GM21381 (cell line): ENCODE measurements around the gene NRROS.
A peak's percentile ranks its signal among the peaks of the same experiment; 100 is the strongest.
"Not testable (repeated sequence)": the region's sequence is repeated elsewhere in the genome, so short reads cannot be mapped to it uniquely, and the experiment has no call there.

Source experiments
- ATAC-seq: cut with Tn5 transposase; IDR thresholded peaks from one replicate; pipeline ENCODE4 v1.9.1; 2021; ENCODE audit warnings: mild to moderate bottlenecking, moderate library complexity; ENCODE audit not compliant: unreplicated experiment

The NRROS gene

DNA sequence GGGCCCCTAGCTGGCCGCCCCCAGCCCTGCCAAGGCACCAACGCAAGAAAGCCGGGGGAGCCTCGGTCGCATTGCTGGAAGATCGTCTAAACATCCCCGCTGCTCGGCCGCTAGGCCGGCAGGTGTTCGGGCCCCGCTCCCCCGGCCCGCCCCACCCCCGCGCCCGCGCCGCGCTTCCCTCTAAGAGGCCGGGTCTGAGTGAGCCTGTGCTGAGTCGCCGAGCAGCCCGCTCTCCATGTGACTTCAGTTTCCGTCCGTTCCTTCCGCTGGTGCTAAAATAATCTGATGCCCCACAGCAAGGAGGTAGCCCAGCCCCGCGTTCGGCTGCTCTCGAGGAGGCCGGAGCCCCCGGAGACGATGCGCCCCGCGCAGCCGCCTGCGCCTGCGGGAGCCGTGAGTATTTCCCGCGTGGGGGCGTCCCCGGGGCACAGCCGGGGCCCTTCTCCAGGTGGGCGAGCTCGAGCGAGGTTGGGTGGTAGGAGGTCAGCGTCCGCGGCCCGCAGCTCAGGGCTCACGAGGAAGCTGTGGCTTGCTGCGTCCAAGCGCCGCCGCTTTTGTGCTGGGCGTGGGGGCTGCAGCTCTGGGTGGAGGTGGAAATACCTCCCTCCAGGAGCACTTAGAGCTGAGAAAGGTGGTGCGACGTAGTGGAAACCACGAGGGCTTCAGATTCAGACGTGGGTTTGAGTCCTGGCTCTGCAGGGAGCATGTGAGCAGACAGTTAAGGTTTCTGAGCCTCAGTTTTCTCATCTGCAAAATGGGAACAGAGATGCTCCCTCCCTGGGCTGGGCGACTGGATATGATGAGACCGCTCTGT, at the start of gene NRROS:
TSS of gene NRROS (plus strand) at position 212 of the 814 bp plus-strand sequence. CDS start 14,846 bp downstream, outside the sequence.
- ATAC-seq, result peak; percentile 33

DNA sequence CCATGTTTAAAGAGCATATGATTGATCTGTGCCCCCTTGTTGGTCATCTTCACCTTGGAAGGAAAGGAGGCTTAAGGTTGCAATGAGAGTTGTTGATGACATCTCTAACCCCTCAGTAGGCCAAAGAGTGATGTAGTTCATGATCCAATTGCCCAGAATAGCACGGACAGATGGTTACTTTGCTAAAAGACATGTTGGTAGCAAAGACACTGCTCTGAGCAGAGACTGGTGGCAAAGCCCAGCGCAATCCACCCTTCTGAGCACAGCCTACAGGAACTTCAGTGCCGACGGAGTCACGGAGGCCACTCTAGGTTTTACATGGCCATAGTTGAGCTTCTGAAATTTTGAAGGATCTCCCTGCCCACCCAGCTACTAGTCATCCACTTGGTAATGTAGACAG, 49.2 kb upstream of the NRROS start:
- ATAC-seq, result no peak

DNA sequence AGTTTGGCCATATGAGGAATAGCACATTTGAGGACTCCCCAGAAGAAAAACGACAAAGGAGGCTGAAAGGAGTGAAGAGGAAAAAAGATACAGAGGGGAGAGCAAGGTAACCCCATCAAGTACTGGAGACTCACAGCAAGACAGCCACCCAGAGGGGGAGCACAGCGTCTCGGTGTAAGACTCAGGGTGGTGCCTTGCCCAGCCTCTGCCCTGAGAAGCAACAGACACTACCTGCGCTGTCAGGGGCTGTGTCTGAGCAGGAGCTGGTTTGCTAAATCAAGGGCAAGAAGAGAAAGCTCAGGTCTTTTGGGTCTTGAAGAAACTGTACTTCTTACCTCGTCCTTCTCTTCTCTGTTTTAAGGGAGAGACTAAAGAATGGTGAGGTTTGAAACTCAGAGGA, 43.1 kb upstream of the NRROS start:
- no peak for ATAC-seq

DNA sequence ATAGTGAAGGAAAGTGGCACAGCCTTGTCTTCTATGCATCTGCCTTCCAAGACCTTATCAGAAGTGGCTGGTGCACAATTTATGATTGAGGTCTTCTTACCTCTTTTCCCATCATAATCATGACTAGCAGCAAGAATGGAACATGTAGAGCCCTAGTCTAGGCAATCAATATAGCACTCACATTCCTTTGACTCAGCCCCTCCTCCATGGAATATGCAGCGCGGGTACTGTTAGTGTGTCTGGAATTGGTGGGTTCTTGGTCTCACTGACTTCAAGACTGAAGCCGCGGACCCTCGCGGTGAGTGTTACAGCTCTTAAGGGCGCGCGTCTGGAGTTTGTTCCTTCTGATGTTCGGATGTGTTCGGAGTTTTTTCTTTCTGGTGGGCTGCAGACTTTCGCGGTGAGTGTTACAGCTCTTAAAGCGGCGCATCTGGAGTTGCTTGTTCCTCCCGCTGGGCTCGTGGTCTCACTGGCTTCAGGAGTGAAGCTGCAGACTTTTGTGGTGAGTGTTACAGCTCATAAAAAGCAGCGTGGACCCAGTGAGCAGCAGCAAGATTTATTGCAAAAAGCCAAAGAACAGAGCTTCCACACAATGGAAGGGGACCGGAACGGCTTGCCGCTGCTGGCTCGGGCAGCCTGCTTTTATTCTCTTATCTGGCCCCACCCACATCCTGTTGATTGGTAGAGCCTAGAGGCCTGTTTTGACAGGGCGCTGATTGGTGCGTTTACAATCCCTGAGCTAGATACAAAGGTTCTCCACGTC, 41.3 kb upstream of the NRROS start:
- ATAC-seq, result not testable (repeated sequence)

DNA sequence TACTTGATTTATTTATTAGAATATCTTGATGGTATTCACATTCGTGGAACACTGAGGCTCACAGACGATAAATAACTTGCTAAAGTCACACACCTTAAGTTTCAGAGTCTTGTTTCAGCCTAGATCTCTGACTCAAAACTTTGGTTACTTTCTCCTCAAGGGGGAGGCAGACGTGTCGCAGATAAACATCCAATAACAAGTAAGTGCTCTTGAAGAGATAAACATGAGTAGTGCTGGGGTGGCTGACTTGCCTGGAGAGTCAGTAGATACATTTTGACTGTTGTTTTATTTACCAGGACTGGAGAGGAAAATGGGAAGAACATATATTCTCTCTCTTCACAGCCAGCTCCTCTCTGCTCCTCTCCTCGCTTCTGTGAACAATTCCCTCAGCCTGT, 39.8 kb upstream of the NRROS start:
- no peak for ATAC-seq

DNA sequence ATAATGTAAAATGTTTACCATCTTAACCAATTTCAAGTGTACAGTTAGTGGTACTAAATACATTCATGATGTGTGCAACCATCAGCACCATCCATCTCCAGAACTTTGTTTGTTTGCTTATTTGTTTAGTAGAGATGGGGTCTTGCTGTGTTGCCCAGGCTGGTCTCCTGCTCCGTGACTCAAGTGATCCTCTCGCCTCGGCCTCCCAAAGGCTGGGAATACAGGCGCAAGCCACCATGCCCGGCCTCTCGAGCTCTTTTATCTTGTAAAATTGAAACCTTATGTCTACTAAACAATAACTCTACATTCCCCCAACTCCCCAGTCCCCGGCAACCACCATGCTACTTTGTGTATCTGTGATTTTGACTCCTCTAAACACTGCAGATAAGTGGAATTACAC, 39.1 kb upstream of the NRROS start:
- ATAC-seq, result no peak

DNA sequence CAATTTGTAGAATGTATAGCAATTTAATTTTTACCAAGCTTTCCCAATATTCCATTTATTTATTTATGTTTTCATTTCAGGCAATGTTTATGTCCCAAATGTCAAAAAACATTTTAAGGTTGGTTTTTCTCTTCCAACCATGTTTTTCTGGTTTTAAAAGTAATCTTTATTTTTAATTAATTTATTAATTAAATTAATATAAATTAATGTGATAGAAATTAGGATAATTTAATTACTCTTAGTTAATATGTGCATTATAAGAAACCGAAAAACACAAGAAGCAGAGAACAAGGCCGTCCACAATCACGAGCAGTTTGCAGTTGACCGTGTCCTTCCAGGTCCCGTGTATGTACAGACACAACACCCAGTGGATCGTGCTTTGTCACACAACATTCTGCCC, 36.8 kb upstream of the NRROS start:
- ATAC-seq, result no peak

DNA sequence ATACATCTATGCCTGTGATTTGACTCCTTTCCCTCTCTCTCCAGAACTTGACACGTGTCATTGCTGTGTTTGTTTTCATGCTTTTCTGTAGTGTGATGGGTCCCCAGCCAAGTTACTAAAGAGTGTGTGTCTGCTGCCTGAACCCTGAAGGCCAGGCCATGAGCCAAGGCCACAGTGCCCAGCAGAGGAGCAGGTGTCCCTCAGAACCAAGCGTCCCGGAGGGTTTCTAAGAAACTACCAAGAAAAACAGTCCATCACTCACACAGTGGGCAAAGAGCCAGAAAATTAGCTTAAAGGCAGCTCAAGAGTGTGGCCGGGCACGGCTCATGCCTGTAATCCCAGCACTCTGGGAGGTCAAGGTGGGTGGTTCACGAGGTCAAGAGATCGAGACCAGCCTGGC, 35.8 kb upstream of the NRROS start:
- ATAC-seq, result no peak

DNA sequence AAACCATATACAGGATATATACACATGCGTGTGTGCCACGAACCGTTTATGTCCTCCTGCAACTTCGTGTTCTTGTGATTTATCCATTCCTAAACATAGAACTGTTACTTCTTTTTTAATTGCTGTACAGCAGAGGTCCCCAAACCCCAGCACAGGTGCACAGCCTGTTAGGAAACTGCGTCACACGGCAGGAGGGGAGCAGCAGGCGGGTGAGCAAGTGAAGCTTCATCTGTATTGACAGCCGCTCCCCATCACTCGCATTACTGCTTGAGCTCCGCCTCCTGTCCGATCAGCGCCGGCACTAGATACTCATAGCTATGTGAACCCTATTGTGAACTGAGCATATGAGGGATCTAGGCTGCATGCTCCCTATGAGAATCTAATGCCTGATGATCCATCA, 34.9 kb upstream of the NRROS start:
- ATAC-seq, result no peak

DNA sequence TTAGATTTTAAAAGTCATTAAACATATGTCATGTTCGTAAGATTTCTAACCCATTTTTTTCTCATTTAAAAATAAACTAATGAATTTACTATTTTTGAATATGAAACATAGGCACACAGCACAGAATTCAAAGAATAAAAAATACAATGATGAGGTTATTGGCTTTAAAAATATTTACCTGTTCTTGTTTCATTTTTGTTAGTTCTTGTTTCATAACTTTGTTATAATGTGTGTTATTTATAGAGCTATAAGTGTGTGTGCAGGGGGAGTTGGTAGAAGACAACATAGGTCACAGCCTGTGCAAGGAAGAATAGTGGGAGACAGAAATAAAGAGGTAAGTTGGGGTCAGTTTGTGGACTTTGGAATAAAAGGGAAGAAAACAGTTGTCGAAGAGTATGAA, 30.8 kb upstream of the NRROS start:
- no peak for ATAC-seq

DNA sequence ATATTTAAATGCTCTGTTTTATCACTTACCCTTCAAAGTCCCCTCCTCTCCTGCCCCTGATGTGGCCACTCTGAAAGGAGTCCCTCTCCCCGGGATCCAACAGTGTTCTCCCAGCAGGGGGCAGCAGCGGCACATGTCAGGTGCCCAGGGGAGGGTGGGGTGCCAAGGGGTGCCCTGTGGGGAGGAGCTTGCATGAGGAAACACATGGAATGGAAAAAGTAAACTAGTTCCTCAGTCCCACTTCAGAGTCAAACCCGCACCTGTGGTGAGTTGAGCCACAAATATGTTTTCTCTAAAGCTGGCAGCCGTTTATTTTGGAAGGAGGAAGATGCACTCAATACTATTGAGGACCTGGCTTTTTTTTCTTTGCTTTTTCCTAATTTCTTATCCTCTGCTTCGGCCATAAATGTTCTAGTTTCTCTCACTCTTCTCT, 30.1 kb upstream of the NRROS start:
- ATAC-seq, result peak; percentile 82

DNA sequence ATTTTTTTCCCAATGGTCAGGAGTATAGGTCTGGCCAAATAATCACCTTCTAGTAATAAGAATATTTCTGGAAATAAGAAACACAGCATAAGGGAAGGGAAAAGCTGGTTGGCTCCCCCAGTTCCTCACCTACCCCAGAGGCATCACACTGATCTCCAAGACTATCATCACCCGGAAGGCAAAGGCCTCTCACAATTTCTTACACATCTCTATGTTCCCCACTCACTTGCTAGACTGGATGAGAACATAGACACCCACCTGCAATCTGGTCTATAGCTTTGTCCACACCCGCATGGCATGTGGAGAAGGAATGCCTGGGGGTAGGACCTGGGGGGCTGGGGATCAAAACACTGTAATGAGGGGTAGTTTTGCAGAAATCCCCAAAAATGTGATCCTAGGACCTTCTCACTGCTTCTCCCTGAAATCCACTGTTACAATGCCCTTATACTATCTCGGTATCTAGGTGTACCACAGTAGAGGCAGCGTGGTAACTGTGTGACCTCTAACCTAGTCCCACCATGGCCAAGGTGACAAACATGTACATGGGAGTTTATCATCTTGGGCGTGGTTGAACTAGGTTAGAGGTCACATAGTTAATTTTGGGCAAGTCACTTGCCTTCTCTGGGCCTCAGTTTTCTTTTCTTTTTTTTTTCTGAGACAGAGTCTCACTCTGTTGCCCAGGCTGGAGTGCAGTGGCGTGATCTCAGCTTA, 29.5 kb upstream of the NRROS start:
- no peak for ATAC-seq

DNA sequence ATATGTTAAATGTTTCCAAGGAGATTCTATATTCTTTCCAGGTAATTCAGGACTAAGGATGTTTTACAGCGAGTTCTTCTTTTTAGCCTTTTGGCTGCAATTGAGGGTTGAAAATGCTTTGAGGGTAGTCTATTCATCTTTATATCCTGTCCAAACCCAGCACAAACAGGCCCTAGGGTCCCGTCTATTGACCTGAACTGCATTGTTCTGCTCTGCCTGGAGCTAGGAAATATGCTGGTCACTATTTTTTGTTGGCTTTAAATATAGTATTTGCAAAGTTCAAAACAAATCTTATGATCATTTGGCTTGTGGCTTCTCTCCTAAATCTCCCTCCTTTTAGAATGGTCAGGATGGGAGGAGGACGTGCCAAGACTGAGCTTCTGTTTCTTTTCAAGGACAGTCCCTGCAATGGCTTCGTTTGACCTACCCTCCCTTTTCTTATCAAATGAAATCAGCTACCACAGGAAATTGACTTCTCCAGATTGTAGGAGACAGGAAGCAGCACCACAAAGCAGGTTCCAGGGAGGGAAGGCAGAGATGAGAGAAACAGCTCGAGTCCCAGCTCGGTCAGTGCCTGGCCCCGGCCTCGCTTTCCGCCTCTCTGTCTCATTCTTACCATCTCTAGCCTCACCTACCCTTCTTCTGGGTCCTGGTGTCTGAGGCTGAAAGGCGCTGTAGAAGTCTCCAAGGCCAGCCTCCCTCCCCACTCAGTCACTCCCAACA, 27.6 kb upstream of the NRROS start:
- ATAC-seq, result no peak

DNA sequence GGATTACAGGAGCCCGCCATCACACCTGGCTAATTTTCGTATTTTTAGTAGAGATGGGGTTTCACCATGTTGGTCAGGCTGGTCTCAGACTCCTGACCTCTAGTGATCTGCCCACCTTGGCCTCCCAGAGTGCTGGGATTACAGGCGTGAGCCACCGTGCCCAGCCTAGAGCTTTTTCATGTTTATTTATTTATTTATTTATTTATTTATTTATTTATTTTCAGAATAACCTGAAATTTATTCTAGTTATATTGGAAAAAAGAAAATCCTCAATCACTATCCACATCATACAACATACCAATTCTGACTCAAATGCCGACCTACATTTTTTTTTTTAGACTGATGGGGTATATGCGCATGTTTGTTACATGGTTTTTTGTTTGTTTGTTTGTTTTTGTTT, 24.3 kb upstream of the NRROS start:
- ATAC-seq, result not testable (repeated sequence)

DNA sequence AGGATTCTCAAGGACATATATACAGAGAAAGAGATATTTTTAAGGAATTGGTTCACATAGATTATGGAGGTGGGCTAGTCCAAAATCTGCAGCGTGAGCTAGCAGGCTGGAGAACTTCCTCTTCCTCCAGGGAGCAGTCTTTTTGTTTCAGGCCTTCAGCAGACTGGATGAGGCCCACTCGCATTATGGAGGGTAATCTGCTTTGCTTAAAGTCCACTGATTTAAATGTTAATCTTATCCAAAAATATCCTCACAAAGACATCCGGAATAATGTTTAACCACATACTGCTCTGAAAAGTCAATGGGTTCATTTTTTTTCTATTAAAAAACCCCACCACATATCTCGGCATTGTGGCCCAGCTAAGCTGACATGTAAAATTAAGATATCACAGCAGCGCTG, 22.2 kb upstream of the NRROS start:
- ATAC-seq, result no peak

DNA sequence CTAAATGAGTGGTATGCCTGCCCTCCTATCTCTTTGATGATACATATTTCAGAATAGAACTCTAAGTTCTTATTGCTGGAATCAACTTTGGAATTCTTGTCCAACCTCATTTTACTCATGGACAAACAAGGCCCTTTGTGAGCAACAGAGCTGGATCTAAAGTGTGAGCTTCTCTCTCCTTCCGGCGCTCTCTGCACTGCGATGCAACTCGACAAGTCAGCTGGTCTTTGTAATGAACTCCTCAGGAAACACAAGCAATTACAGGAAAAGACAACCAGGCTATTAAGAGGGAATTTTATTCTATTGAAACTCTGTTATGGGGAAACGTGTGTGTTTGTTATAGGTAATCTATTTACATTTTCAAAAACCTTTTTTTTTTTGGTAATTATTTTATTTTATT, 20.3 kb upstream of the NRROS start:
- no peak for ATAC-seq

DNA sequence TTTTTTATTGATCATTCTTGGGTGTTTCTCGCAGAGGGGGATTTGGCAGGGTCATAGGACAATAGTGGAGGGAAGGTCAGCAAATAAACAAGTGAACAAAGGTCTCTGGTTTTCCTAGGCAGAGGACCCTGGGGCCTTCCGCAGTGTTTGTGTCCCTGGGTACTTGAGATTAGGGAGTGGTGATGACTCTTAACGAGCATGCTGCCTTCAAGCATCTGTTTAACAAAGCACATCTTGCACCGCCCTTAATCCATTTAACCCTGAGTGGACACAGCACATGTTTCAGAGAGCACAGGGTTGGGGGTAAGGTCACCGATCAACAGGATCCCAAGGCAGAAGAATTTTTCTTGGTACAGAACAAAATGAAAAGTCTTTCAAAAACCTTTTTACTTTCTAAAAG, 19.9 kb upstream of the NRROS start:
- ATAC-seq, result not testable (repeated sequence)

DNA sequence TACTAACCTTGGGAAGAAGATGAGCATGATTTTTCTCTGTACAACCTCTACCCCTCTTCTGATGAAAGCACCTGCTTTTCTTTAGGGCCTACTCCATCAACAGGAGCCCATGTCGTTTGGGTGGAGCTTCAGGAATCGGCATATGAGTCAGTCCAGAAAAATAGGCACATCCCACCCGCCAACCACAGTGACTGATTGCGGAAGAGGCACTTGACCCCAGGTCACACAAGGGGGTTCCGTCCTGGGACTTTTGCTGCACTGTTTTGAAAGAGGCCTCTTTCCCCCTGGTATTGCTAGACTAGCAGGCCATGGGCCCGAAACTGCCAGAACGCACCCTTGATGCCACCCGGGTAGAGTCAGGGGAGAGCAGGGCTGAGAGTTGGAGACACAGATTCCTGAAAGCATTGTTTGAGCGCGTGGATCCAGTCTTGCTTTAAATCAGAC, 19.3 kb upstream of the NRROS start:
- ATAC-seq, result no peak

DNA sequence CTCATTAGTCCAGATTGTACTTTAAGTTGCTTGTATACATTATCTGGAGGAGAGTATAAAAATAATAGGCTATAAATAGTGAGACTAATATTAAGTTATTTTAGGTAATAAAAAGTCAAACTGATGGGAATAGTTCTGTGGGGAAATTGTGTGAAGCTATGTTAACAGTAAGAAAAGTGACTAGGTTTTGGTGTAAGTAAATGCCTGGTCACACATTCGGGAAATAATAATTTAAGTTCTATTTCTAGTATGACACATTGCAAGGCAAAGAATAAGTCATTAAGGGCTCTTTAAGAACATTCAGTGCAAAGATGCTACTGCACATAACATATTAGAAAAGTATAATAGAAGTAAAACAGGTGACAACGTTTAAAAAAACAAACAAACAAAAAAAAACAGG, 18.8 kb upstream of the NRROS start:
- ATAC-seq, result no peak

DNA sequence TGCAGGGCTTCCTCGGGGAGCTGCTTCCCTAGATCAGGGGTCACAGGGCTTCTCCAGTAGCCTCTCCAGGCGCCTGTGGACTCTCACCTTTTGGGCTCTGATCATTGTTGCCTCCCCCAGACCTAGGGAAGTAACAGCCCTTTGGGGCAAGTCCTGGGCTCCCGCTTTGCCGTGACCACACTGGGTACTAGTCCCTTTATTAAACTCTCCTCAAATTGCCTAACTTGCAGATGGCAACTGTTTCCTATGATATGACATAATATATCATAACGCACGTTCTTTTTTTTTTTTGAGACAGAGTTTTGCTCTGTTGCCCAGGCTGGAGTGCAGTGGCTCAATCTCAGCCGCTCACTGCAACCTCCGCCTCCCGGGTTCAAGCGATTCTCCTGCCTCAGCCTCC, 17.9 kb upstream of the NRROS start:
- no peak for ATAC-seq
